GM19351 (cell line): Measurements from ENCODE around the gene KMT2D.

Experiments used
- ATAC-seq: cut with Tn5 transposase; IDR thresholded peaks from one replicate; pipeline ENCODE4 v1.9.1; 2021; ENCODE audit warnings: mild to moderate bottlenecking, moderate library complexity; ENCODE audit not compliant: unreplicated experiment

The KMT2D gene, protein sequence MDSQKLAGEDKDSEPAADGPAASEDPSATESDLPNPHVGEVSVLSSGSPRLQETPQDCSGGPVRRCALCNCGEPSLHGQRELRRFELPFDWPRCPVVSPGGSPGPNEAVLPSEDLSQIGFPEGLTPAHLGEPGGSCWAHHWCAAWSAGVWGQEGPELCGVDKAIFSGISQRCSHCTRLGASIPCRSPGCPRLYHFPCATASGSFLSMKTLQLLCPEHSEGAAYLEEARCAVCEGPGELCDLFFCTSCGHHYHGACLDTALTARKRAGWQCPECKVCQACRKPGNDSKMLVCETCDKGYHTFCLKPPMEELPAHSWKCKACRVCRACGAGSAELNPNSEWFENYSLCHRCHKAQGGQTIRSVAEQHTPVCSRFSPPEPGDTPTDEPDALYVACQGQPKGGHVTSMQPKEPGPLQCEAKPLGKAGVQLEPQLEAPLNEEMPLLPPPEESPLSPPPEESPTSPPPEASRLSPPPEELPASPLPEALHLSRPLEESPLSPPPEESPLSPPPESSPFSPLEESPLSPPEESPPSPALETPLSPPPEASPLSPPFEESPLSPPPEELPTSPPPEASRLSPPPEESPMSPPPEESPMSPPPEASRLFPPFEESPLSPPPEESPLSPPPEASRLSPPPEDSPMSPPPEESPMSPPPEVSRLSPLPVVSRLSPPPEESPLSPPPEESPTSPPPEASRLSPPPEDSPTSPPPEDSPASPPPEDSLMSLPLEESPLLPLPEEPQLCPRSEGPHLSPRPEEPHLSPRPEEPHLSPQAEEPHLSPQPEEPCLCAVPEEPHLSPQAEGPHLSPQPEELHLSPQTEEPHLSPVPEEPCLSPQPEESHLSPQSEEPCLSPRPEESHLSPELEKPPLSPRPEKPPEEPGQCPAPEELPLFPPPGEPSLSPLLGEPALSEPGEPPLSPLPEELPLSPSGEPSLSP (N-terminal part only)

DNA sequence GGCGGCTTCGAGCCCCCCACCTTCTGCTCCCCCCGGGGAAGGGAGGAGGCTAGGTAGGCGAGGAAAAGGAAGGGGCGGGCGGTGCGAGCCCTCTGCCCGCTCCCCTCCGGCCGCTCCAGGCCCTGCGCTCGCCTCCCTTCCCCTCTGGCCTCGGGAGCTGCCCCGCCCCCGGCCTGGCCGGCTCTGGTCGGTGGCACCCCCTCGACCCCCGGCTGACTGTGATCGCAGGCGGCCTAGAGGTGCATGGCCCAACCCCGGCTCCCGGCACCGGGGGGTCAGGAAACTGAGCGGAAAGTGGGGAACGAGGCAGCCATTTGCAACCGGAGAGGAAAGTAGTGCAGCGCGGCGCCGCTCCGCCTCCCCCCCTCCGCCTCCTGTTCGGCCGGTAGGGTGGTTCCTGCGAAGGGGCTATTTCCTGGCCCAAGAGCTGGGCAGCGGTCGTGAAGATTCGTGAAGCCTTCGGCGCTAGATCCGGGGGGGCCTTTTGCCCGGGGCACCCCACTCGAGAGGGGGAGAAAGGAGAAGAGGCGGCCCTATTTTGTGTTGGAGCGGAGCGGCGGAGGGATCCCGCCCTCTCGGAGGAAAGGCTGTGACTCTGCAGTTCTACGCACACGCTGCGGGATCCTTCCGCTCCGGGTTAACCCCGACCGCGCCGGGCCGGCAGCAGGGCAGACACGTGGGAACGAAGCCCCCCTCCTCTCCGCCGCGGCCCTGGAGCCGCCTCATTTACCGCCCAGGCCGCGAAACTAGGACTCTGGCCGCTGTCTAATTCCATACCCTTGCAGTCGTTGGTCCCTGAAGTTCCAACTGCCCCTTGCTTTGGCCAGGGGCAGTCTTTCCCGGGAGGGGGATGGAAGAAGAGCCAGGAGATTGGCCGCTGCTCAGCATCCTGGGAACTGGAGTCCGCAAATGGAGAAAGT, at the start of gene KMT2D:
Gene KMT2D, minus strand, starts transcription at position 558 of the 920 bp plus-strand sequence. CDS start 5,470 bp downstream, outside the sequence.
- no peak for ATAC-seq

DNA sequence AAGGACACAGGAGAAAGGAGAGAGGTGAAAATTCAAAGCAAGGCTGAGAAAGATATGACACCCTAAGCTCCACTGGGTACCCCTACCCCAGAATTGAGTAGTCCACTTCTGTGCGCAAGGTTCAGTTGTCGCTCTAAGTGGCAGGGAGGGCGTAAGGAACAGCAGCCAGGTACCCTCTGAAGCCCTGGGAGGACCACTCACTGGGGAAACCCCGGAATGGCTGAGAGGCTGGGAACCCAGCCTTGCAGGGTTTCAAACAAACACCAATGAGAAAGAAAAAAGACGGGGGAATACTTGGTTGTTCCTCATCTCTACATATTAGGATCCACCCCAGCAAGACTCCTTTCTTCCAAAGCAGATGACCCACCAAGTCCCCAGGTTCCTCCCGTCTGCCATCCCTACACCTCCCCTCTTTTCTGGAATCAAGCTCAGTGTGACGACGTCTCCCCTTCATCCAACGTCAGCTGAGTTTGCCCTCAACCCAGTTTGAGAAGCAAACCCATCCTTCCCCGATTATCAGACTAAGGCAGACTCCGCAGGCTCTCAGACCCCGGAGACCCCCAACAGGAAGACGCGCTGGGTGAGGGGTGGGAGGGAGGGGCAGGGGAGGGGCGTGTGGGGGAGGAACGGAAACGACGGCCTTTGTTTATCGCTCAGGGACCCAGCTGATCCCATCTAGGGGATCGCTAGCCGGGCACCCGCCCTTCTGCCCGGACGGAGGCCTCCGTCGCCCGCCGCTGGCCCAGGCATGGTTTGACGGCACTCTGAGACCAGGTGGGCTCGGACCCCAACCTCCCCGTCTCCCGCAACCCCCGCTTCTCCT, 49.3 kb upstream of the KMT2D start:
- ATAC-seq: no peak

DNA sequence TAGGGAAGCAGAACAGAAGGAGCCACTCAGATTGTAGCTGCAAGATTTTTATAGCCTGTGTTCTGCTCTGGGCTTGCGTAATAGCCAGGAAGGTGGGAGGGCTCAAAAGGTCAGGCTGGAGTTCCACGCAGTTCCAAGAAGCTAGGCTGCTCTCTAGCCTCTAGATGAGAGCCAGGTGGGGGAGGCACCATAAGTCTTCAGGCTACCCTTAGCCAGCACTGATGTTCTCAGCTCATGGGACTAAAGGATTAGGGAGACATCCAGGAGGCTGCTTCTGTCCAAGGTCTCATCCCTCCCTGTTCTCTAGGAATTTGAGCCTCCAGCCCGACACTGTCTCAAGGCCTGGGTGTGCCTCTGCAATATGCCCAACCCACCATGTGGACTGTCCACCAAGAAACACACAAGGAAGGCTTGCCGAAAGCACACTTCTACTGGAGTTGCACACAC, 48.4 kb upstream of the KMT2D start:
- no peak for ATAC-seq

DNA sequence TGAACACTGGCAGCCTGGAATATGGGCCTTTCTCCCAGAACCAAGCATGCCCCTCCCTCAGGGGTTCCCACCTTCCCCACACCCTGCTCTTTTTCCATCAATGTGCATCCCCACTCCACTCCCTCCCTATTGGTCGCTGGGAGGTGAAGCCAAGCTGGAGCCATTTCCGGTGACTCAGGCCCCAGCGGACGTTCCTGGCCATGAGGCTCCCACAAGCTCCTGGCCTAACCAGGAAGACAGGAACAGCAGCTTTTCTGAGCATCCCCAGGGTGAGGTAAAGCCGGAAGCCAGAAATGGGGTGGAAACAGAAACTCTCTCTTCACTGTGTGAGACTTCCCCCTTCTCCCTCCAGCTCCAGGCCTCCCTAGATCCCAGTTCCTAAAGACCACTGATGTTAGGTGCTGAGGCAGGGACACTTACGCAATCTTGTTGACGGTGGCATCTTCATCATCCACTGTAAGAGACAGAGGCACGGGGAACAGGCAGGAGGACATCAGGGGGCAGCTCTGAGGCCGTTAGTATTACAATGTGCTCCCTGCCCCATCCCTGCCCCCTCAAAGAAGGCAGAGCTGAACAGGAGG, 45.0 kb upstream of the KMT2D start:
- ATAC-seq: no peak

DNA sequence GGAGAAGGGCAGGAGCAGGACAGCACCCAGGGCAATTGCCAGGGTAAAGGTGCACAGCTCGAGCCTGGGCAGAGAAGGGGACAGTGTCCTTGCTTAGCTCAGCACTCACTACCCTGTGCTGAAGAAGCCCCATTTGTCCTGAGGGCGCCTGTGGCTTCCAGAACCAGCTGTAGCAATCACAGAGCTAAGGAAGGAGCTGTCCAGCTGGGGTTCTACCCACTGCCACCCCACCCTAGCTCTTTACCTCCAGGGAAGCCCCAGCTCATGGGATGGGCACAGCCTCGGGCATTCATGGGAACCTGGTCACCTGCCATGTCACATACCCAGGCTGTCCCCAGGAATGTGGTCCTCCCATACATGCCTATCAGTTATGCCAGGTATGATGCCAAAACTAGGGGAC, 44.2 kb upstream of the KMT2D start:
- no peak for ATAC-seq

DNA sequence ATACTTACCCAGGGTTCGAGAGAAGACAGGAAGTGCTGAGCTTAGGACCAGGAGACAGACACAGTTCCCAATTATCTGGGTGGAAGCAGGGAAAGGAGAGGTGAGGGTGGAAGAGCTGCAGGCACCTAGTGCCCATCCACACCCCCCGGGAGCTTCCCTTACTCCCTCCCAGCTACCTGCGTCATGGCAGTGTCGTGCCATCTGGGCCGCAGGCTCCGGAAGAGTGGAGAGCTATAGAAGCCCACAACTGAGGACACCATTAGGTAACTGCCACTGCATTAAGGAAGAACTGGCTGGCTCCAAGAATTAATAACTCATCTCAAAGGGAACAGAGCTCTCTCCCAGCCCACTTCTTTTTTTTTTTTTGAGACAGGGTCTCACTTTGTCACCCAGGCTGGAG, 39.8 kb upstream of the KMT2D start:
- no peak for ATAC-seq

DNA sequence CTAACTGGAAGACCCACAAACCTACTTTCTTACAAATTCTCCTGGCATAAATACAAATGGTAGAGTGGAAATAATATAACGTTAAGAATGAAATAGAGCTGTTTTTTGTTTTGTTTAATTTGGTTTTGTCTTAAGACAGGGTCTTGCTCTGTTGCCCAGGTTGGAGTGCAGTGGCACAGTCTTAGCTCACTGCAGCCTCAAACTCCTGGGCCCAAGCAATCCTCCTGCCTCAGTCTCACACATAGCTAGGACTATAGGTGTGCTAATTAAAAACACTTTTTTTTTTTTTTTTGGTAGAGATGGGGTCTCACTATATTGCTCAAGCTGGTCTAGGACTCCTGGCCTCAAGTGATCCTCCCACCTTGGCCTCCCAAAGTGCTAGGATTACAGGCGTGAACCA, 38.1 kb upstream of the KMT2D start:
- no peak for ATAC-seq

DNA sequence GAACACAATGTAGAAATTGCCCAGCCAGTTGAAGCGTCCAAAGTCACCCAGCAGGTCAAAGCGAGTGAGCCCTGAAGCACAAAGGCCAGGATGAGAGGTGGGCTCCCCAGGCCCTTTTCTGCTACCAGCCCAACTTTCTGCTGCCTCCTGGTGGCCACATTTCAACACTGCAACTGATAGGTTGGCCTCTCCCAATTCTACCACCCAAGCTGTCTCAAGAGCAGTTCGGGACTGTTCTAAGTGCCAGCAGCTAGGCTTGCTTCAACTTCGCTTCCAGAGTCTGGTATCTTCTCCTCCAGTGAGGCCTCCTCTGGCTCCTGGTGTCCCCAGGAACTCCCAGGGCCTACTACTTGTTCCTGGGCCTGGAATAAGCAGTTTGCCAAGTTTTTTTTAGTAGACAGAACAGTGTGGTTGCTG, 37.4 kb upstream of the KMT2D start:
- no peak for ATAC-seq

DNA sequence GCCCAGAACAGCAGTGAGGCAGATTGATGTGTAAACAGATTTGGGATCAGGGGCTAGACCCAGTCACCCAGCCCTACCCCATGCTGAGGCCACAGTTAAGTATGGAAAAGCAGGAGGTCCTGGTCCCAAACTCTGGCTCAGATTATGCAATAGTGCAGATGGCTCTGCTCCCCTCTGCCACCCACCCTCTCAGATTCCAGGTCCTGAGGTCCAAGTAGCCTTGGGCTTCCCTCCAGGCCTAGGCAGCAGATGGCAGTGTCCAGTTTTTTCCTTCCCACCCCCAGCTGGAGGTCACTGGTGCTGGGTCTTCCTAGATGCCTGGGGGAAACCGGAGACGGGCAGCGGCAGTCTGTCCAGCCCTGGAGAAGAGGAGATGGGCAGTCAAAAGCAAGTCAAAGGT, 36.8 kb upstream of the KMT2D start:
- no peak for ATAC-seq

DNA sequence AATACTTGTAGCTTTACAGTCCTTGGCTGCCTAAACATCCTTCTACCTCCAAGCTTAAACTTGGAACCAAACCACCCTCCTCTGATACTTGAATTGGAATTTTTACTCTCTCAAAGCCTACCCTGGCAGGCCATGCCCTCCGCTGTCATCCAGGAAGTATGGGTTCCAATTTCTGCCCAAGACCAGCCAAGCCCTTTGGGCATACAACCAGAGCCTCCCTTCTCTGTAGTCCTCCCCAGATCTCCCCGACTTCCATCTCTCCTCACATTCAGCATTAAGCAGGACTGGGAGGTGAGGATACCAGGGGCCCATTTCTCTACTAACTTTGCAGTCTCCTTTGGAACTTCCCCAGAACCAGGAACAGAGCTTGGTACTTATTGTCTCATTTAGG, 34.4 kb upstream of the KMT2D start:
- ATAC-seq: no peak

DNA sequence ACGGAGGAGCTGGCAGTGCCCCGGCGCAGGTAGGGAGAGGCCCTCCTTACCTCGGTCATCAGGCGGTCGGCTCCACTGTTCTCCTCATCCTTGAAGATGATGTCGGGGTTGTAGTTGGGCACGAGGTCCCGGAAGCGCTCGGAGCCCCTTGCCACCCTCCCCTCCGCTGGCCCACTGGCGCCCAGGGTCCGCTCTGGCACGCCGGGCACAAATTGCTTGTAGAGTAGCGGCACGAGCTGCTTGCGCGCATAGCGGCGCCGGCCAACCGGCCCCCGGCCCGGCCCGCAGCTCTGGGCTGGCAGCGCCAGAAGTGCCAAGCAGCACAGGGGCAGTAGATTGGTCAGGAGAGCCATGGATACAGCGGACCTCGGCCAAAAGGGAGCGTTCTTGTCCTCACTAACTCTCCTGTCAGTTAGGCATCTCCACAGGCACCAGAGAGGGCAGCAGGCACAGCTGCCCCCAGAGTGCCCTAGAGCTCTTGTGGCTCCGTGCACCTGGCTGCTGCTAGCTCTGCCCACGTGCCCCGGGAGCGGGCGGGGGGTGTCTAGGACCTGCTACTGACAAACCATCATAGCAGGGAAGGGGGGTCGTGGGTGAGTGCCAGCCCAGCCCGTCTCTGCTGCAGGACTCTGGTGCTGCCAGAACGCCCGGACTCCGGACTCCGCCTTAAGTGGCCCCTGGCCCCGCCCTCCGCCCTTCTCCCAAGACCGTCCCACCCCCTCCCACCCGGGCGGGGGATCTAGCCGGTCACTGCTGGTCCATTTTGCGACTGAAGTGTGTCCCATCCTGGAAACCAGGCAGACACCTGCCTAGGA, 33.8 kb upstream of the KMT2D start, which contains the start of gene DHH:
Gene DHH, minus strand, starts transcription at position 642 of the 815 bp plus-strand sequence. Its CDS starts 289 bp downstream, at position 353.
- ATAC-seq: no peak

DNA sequence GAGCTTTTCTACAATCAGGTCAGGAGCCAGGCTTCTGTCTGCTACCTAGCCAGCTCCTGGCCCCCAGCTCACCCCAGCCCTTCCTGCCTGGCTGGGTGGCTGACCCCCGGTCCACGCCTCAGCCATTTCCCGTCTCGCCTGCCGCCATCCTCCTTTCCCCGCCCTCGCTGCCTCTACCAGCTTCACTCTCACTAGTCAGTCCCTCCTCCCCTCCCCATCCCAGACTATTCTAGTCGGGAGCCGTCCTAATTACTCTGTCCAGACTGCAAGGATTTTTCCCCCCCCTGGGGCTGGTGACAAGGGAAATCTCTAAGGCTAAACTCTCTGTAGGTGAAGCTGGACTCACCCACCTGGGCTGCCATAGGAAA, 33.2 kb upstream of the KMT2D start:
- no peak for ATAC-seq

DNA sequence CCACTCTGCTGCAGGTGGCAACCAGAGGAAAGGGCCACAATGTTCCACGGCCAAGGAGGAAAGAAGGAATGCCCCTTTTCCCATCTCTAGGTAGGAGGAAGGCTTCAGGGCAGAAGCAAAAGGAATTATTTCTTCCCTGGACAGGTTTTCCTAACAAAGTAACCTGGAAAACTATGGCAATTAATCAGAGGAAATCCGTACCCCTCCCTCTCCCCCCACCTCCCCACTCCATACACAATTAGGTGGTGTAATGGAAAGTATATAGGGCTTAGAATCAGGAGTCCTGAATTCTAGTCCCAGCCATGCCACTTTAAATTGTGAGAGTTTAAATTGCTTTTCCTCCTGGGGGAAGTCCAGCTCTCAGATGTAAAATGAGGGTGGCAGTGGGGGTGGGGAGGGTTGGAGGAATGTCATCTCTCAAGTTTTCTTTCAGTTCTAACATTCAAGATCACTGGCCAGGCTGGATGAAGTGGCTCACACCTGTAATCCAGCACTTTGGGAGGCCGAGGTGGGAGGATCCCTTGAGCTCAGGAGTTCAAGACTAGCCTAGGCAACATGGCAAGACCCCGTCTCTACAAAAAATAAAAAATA, 32.3 kb upstream of the KMT2D start:
- ATAC-seq: no peak

DNA sequence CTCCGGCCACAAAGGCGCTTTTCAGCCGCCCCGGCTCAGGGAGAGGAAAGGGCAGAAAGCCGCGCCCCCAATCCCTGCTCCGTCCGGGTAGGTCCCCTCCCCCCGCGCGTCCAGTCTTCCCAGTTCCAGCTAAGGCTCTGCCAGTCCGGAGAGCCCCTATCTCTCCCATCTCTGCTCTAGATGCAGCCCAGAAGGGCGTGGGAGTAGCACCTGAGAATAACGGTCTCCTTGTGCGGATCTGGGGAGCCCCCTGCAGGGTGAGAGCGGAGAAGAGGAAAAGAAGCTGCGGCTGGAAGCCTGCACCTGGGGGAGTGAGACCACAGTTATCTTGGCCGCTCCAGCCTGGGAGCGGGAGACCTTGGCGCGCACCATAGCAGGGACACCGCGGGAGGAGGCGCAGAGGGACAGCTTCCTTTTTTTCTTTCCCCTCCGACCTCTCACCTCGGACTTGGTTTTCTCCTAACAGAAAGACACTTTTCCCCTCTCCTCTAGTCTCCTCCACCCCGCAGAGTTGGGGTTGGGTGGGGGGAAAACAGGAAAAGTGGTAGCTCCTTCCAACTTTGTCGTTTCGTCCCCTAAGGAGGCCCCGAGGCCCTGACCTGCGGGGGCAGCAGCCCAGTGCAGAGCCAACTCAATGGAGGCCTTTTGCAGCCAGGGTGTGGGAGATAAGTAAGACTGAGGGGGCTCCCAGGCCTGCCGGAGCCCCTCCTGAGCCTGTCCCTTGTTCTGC, 31.7 kb upstream of the KMT2D start:
- no peak for ATAC-seq

DNA sequence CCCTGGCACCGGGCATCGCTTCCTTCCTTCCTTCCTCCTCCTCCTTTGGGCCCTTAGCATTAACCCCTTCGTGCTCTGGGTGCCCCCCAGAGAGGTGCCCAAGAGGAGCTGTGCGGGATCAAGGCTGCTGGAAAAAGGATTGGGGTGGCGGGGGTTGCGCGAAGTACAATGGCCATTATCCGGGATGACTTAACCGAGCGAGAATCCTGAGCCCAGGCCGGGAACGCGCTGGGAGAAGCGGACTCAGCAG, 31.2 kb upstream of the KMT2D start:
- no peak for ATAC-seq

DNA sequence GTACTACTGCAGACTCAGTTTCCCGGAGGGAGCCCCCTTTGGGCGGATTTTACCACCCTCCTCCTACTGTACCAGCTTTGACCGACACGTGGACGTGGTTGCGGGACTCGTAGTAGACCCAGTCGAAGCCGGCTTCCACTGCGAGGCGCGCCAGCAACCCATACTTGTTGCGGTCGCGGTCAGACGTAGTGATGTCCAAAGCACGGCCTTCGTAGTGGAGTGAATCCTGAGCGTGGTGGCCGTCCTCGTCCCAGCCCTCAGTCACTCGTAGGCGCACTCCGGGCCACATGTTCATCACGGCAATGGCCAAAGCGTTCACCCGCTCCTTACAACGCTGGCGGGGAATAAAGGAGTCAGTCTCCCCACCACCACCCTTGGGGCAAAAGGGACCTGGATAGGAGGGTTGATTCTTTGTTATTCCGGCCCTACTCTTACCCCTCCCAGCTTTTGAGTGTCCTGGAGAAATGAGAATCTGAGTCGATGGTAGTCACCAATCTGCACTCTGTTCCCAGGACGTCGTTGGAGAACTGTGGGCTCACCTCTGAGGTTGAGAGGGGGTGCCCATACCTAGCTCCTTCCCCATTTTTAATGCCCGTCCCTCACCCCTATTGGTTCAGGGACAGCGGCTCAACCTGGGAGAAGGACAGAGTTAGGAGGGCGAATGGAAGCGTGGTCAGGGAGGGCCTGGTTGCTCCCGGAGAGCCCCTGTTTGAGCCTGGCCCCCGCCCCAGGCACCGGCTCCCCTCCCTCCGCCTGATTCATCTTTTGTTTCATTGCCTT, 30.7 kb upstream of the KMT2D start:
- no peak for ATAC-seq
